GM12892 (cell line): ENCODE results near the gene GADD45G. TPM values are rescaled to one million over a fixed set of nuclear protein-coding genes. Genes with fewer than 3 reads are reported as not detected.

Source experiments
- DNase-seq: peaks from one replicate; pipeline ENCODE4 v3.0.0; 2011; ENCODE audit not compliant: insufficient read length
- FAIRE-seq: peaks from 2 replicates; lab custom pipeline; 2011; peaks lifted over from hg19 to GRCh38; lab: Jason Lieb, UNC
- POLR2A ChIP-seq: IDR thresholded peaks from 2 replicates; pipeline ENCODE4 v1.6.1; 2011; ENCODE audit warnings: low read depth, low read length, control low read depth
- POLR2AphosphoS5 ChIP-seq: IDR thresholded peaks from 2 replicates; pipeline ENCODE4 v1.6.1; 2011; ENCODE audit warnings: low read depth, low read length, control low read depth
- TAF1 ChIP-seq: IDR thresholded peaks from 2 replicates; pipeline ENCODE4 v1.6.1; 2011; ENCODE audit warnings: low read depth, mild to moderate bottlenecking, control low read depth, low read length, borderline replicate concordance
- polyA plus RNA-seq: library from polyadenylated mRNA; unstranded; fragments of >200 nt; gene quantifications from one replicate; pipeline ENCODE4 v1.2.1, GENCODE V29; 2012; ENCODE audit warnings: missing spikeins, inconsistent platforms; ENCODE audit not compliant: missing spikeins

Gene GADD45G
- polyA plus RNA-seq = 0.68 TPM

- TF ChIP-seq POLR2A = peak; percentile 97
- peak; percentile 83 for TF ChIP-seq POLR2AphosphoS5
- TF ChIP-seq TAF1 = no peak
- peak; percentile 85 for FAIRE-seq
- peak; percentile 62 for DNase-seq
Measured at GRCh38 chr9:89604729-89605464, at the start of gene GADD45G. TSS of gene GADD45G (plus strand) at chr9:89605012. CDS start at chr9:89605122, 110 bp downstream.

GRCh38 chr9:89555036-89555415, 49.8 kb upstream of the GADD45G start:
- FAIRE-seq (no peak), DNase-seq (no peak)
- no peak for TF ChIP-seq POLR2A
- TF ChIP-seq TAF1 = no peak
- TF ChIP-seq POLR2AphosphoS5 = no peak

GRCh38 chr9:89555451-89556375, 49.1 kb upstream of the GADD45G start:
- DNase-seq (no peak), FAIRE-seq (peak; percentile 80)
- TF ChIP-seq TAF1 = no peak
- TF ChIP-seq POLR2A = no peak
- TF ChIP-seq POLR2AphosphoS5 = no peak

- no peak for FAIRE-seq
- DNase-seq = no peak
- TF ChIP-seq POLR2AphosphoS5 (no peak), POLR2A (no peak), TAF1 (no peak)
Measured at GRCh38 chr9:89558196-89558899, 46.5 kb upstream of the GADD45G start.

- TF ChIP-seq POLR2A (no peak), POLR2AphosphoS5 (no peak), TAF1 (no peak)
- no peak for DNase-seq
- FAIRE-seq = no peak
Measured at GRCh38 chr9:89558948-89559347, 45.9 kb upstream of the GADD45G start.

GRCh38 chr9:89562186-89562814, 42.5 kb upstream of the GADD45G start:
- DNase-seq (no peak), FAIRE-seq (no peak)
- TF ChIP-seq TAF1 (no peak), POLR2AphosphoS5 (no peak), POLR2A (no peak)

- TF ChIP-seq TAF1 (no peak), POLR2AphosphoS5 (no peak), POLR2A (no peak)
- DNase-seq = no peak
Measured at GRCh38 chr9:89563571-89564345, 41.1 kb upstream of the GADD45G start.

GRCh38 chr9:89564346-89564878, 40.4 kb upstream of the GADD45G start:
- DNase-seq (peak; percentile 46), FAIRE-seq (peak; percentile 86)
- TF ChIP-seq TAF1 = no peak
- TF ChIP-seq POLR2AphosphoS5 = no peak
- no peak for TF ChIP-seq POLR2A

More at GRCh38 chr9:89563571-89564345, 41.1 kb upstream of the GADD45G start:
- no peak for FAIRE-seq

- DNase-seq (no peak), FAIRE-seq (no peak)
- TF ChIP-seq TAF1 = no peak
- no peak for TF ChIP-seq POLR2AphosphoS5
Measured at GRCh38 chr9:89567649-89568048, 37.2 kb upstream of the GADD45G start.

GRCh38 chr9:89574309-89574708, 30.5 kb upstream of the GADD45G start:
- TF ChIP-seq POLR2A (no peak), TAF1 (no peak), POLR2AphosphoS5 (no peak)
- DNase-seq = no peak
- no peak for FAIRE-seq
